ENCODE measurements around the gene PLAC8. TPM values are rescaled to one million over a fixed set of nuclear protein-coding genes. Genes with fewer than 3 reads are reported as not detected.
"Not testable (repeated sequence)": the region's sequence is repeated elsewhere in the genome, so short reads cannot be mapped to it uniquely, and the experiment has no call there.

The PLAC8 gene
- total and polyA plus RNA-seq, 7 donors: 0.13 to 1.6 (median 0.88) TPM

GRCh38 chr4:83104991-83105390, 9.5 kb downstream of the PLAC8 start:
- H3K27me3 ChIP-seq (ENCODE audit: insufficient read depth in 3 of 3, low read length in 2 of 3): peaks cover 0 to 4% (median 0%) of the 10 kb centered on the region in 3 donors
- TF ChIP-seq CTCF (IDR thresholded peaks at IDR 0.05): no peak
- H3K9me3 ChIP-seq: no peaks in the 10 kb centered on the region
- WGBS, 3 donors: 75 to 82% (median 81%) methylated on average over 7 of the region's 7 CpGs
- DNase-seq (no peak), ATAC-seq (no peak)
- H3K27ac ChIP-seq: no peak overlapping the region
- intact Hi-C loops (cut with DNase I): no loop called here
- H3K4me1 ChIP-seq: no peaks in the 10 kb centered on the region
- H3K36me3 ChIP-seq (ENCODE audit: insufficient read depth in 1 of 2, low read depth in 1 of 2): no peaks in the 10 kb centered on the region
- H3K4me3 ChIP-seq: no peak overlapping the region

- intact Hi-C loops (cut with DNase I): no loop called here
- Histone ChIP-seq H3K9me3 (no peaks in the 10 kb centered on the region), H3K36me3 (ENCODE audit: insufficient read depth in 1 of 2, low read depth in 1 of 2) (no peaks in the 10 kb centered on the region), H3K4me3 (no peak overlapping the region), H3K27me3 (ENCODE audit: insufficient read depth in 3 of 3, low read length in 2 of 3) (no peaks in the 10 kb centered on the region), H3K27ac (no peak overlapping the region), H3K4me1 (no peaks in the 10 kb centered on the region)
- TF ChIP-seq CTCF (IDR thresholded peaks at IDR 0.05): no peak
- WGBS, 3 donors: 77 to 82% (median 81%) methylated on average over 2 of the region's 2 CpGs
- no peak for DNase-seq
- no peak for ATAC-seq
These were observed 18.1 kb downstream of the PLAC8 start for GRCh38 chr4:83096397-83096796.

- no peaks in the 10 kb centered on the region for H3K4me1 ChIP-seq
- DNase-seq: no peak
- no peaks in the 10 kb centered on the region for H3K36me3 ChIP-seq (ENCODE audit: insufficient read depth in 1 of 2, low read depth in 1 of 2)
- 44 to 51% (median 46%) methylated on average over 6 of the region's 6 CpGs for WGBS, 3 donors
- H3K9me3 ChIP-seq: no peaks in the 10 kb centered on the region
- no peak overlapping the region for H3K27ac ChIP-seq
- intact Hi-C loops (cut with DNase I): no loop called here
- no peak overlapping the region for H3K4me3 ChIP-seq
- no peak for TF ChIP-seq CTCF (IDR thresholded peaks at IDR 0.05)
- ATAC-seq: peak in 3 of 4 donors; percentile 51 to 60 (median 55)
- H3K27me3 ChIP-seq (ENCODE audit: insufficient read depth in 3 of 3, low read length in 2 of 3): no peaks in the 10 kb centered on the region
These were observed 21.4 kb downstream of the PLAC8 start for GRCh38 chr4:83093060-83093640.

- Histone ChIP-seq H3K9me3 (no peaks in the 10 kb centered on the region), H3K27ac (no peak overlapping the region), H3K4me3 (no peak overlapping the region), H3K4me1 (no peaks in the 10 kb centered on the region), H3K27me3 (ENCODE audit: insufficient read depth in 3 of 3, low read length in 2 of 3) (no peaks in the 10 kb centered on the region), H3K36me3 (ENCODE audit: insufficient read depth in 1 of 2, low read depth in 1 of 2) (no peaks in the 10 kb centered on the region)
- 82 to 85% (median 82%) methylated on average over 2 of the region's 2 CpGs for WGBS, 3 donors
- no peak for TF ChIP-seq CTCF (IDR thresholded peaks at IDR 0.05)
- intact Hi-C loops (cut with DNase I): no loop called here
- ATAC-seq (no peak), DNase-seq (no peak)
These were observed 24.9 kb downstream of the PLAC8 start for GRCh38 chr4:83089410-83090157.

- ATAC-seq; DNase-seq; H3K36me3 ChIP-seq (ENCODE audit: insufficient read depth in 1 of 2, low read depth in 1 of 2); H3K27me3 ChIP-seq (ENCODE audit: insufficient read depth in 3 of 3, low read length in 2 of 3); H3K27ac ChIP-seq; H3K4me3 ChIP-seq; H3K9me3 ChIP-seq; intact Hi-C loops (cut with DNase I); H3K4me1 ChIP-seq: not testable (repeated sequence)
- 82 to 88% (median 86%) methylated on average over 12 of the region's 12 CpGs for WGBS, 3 donors
These were observed 29.6 kb downstream of the PLAC8 start for GRCh38 chr4:83084956-83085355.

Measured in psoas muscle (tissue), 8 donors.